Neural crest cell (in vitro differentiated cells): ENCODE data around the gene FIBCD1. TPM values are rescaled to one million over a fixed set of nuclear protein-coding genes. Genes with fewer than 3 reads are reported as not detected.

Experiments used
- DNase-seq: peaks from one replicate; pipeline ENCODE4 v3.0.0; 2021; ENCODE audit warnings: low read depth, mixed read lengths, low spot score
- H3K27ac Mint-ChIP-seq: one replicate; pipeline ENCODE4 v1.8.0; 2021; ENCODE audit warnings: mild to moderate bottlenecking, mixed read lengths; ENCODE audit not compliant: unreplicated experiment
- H3K27me3 Mint-ChIP-seq: 2 replicates; pipeline ENCODE4 v1.8.0; 2021; ENCODE audit warnings: low read depth, mild to moderate bottlenecking, mixed read lengths
- H3K36me3 Mint-ChIP-seq: 2 replicates; pipeline ENCODE4 v1.8.0; 2021; ENCODE audit warnings: low read depth, mild to moderate bottlenecking, mixed read lengths
- H3K4me1 Mint-ChIP-seq: 2 replicates; pipeline ENCODE4 v1.8.0; 2021; ENCODE audit warnings: mixed read lengths
- H3K4me3 Mint-ChIP-seq: one replicate; pipeline ENCODE4 v1.8.0; 2021; ENCODE audit warnings: mild to moderate bottlenecking, mixed read lengths
- H3K9me3 Mint-ChIP-seq: 2 replicates; pipeline ENCODE4 v1.8.0; 2021; ENCODE audit warnings: mixed read lengths
- total RNA-seq: library from RNA; stranded (reverse); gene quantifications from 2 replicates; pipeline ENCODE4 v1.2.1, GENCODE V29; 2021
- TF ChIP-seq, protein P1 (sequence below): fragments of 200-600 bp; sonication (generic); conservative IDR thresholded peaks from 2 replicates; pipeline ENCODE4 v1.5.0; 2021; ENCODE audit warnings: antibody characterized with exemption, mild to moderate bottlenecking

The FIBCD1 gene
- total RNA-seq, 1 donor from 2014 or later: 0.23 TPM

DNA sequence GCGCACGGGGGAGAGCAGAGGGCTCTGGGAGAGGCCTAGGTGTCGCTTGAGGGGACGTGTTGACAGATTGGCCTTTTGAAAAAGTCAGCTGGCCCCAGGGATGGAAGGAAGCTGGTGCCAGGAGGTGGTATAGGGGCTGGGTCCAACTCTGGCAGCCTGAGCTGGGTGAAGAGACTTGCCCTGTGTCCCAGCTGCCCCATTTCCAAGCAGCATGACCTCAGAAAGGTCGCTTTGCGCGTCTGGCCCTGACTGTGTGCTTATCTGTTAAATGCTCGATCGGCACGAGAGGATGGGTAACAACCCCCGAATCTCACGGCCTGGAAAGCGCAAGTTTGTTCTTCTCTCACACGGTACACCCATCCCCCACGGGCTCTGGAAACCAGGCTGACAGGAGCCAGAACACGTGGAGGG lies 38.8 kb upstream of the FIBCD1 start:
- Mint-ChIP-seq H3K4me3 (no peak overlapping the region), H3K36me3 (no peaks in the 10 kb centered on the region)

DNA sequence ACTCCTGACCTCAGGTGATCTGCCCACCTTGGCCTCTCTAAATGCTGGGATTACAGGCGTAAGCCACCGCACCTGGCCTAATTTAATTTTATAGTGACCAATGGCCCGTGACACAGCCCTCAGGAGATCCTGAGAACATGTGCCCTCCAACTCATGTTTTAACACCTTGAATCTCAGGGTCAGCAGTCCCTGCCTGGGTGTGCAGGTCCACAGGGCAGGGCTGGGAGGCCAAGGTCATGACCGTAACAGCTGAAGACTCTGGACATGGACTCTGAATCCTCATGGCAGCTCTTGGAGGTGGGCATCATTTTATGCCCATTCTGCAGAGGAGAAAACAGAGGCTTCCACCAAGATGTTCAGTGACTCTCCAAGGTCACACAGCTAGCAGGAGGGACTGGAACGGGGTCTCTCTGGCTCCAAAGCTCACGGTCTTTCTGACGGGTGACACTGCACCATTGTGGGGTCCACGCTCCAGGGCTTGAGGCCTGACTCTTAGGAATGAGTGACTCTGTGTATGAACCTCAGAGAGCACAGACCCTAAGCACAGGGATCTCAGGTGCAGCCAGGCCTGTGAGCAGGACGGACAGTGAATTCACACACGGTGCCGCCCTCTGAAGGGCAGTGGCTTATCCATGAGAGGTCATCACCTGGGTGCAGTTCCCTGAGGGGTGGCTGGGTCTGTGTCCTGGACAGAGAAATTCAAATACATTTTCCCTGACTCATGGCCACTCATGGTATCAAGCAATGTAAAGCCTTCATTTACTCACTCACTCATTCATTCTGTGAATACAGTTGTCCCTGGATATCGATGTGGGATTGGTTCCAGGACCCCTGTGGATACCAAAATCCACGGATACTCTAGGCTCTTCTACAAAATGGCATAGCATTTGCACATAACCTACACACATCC lies 37.1 kb upstream of the FIBCD1 start:
- DNase-seq: no peak

More for the DNA sequence above, 38.8 kb upstream of the FIBCD1 start:
- H3K27ac Mint-ChIP-seq: no peak overlapping the region
- H3K27me3 Mint-ChIP-seq: peaks cover 4% of the 10 kb centered on the region
- TF ChIP-seq, protein P1, sequence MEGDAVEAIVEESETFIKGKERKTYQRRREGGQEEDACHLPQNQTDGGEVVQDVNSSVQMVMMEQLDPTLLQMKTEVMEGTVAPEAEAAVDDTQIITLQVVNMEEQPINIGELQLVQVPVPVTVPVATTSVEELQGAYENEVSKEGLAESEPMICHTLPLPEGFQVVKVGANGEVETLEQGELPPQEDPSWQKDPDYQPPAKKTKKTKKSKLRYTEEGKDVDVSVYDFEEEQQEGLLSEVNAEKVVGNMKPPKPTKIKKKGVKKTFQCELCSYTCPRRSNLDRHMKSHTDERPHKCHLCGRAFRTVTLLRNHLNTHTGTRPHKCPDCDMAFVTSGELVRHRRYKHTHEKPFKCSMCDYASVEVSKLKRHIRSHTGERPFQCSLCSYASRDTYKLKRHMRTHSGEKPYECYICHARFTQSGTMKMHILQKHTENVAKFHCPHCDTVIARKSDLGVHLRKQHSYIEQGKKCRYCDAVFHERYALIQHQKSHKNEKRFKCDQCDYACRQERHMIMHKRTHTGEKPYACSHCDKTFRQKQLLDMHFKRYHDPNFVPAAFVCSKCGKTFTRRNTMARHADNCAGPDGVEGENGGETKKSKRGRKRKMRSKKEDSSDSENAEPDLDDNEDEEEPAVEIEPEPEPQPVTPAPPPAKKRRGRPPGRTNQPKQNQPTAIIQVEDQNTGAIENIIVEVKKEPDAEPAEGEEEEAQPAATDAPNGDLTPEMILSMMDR: no peak
- no peak for DNase-seq
- peaks cover 22% of the 10 kb centered on the region for H3K4me1 Mint-ChIP-seq
- H3K9me3 Mint-ChIP-seq: no peaks in the 10 kb centered on the region

DNA sequence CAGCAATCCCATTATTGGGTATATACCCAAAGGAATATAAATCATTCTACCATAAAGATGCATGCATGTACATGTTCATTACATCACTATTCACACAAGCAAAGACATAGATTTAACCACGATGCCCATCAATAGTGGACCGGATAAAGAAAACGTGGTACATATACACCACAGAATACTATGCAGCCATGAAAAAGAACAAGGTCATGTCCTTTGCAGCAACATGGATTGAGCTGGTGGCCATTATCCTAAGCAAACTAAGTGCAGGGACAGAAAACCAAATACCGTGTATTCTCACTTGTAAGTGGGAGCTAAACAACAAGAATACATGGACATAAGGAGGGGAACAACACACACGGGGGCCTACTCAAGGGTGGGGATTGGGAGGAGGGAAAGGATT lies 36.1 kb upstream of the FIBCD1 start:
- Mint-ChIP-seq H3K4me3 (no peak overlapping the region), H3K36me3 (no peaks in the 10 kb centered on the region), H3K27ac (no peak overlapping the region), H3K27me3 (peaks cover 8% of the 10 kb centered on the region), H3K4me1 (peaks cover 15% of the 10 kb centered on the region), H3K9me3 (no peaks in the 10 kb centered on the region)
- DNase-seq: no peak
- TF ChIP-seq, protein P1: no peak

More for the DNA sequence above, 37.1 kb upstream of the FIBCD1 start:
- Mint-ChIP-seq H3K27ac (no peak overlapping the region), H3K4me1 (peaks cover 24% of the 10 kb centered on the region), H3K4me3 (no peak overlapping the region), H3K36me3 (no peaks in the 10 kb centered on the region), H3K27me3 (peaks cover 8% of the 10 kb centered on the region), H3K9me3 (no peaks in the 10 kb centered on the region)
- TF ChIP-seq, protein P1: no peak

DNA sequence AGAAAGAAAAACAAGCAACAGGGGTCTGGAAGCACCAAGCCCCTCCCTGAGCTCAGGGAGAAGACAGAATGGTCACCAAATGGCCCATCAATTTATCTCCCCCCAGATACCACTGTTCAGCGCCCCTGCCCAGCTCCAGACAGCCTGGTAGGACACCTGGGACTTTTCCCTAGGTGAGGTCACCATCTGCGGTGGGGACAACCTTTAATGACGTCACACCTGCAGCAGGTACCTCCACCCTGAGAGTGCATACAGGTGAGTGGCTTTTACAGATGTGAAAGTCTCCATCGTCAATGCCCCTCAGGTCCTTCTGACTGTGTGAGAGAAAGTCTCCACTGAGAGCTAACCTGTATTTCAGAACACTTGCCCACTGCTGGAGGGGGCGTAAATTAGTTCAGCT lies 35.6 kb upstream of the FIBCD1 start:
- Mint-ChIP-seq H3K4me1 (peaks cover 14% of the 10 kb centered on the region), H3K9me3 (no peaks in the 10 kb centered on the region), H3K27ac (no peak overlapping the region), H3K27me3 (peaks cover 8% of the 10 kb centered on the region), H3K4me3 (no peak overlapping the region), H3K36me3 (no peaks in the 10 kb centered on the region)
- TF ChIP-seq, protein P1: no peak
- DNase-seq: no peak

DNA sequence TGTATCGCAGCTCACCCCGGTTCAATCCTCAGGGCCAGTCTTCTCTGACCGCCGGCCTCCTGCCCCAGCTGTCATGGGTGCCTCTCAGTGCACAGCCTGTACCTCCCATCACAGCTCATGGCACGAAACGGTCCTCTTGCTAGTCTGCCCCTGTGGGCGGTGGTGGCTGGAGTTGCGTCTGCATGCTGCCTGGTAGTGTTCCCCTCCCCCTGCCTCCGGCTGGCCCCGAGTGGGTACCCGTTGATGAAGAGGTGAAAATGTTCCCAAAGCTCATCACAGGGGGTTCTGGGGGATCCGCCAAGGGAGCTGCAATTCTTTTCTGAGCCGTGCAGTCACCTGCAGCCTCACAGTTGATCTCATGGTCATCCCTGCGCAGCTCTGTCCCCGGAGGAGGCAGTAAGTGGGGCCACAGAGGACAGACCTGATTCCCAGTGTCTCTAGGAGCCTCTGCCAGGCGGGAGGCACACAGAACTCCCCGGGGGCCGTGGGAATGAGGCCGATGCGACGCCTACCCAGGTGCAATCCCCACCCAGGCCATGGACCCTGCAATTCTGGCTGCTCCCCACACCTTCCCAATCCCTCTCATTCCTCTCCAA lies 34.7 kb upstream of the FIBCD1 start:
- Mint-ChIP-seq H3K36me3 (no peaks in the 10 kb centered on the region), H3K27me3 (peaks cover 8% of the 10 kb centered on the region), H3K27ac (no peak overlapping the region), H3K9me3 (no peaks in the 10 kb centered on the region), H3K4me3 (no peak overlapping the region), H3K4me1 (peaks cover 14% of the 10 kb centered on the region)
- no peak for DNase-seq
- TF ChIP-seq, protein P1: no peak
